PFSK-1 (cell line): ENCODE data around the gene NPTX2.

Experiments
- POLR2AphosphoS5 ChIP-seq: IDR thresholded peaks from 2 replicates; pipeline ENCODE4 v1.6.1; 2012; ENCODE audit warnings: low read depth, mild to moderate bottlenecking, control low read depth, low read length, moderate library complexity
- REST ChIP-seq, 2 experiments: IDR thresholded peaks; 2 replicates each; pipeline versions ENCODE4 v1.6.1 to v1.8.0; 2011 to 2012; ENCODE audit warnings: low read depth in 2 of 2, low read length in 2 of 2, control low read depth in 1 of 2, inconsistent platforms in 1 of 2, mild to moderate bottlenecking in 1 of 2, moderate library complexity in 1 of 2; ENCODE audit not compliant: insufficient read depth in 1 of 2
- SIN3A ChIP-seq: IDR thresholded peaks from 2 replicates; pipeline ENCODE4 v1.6.1; 2012; ENCODE audit warnings: mild to moderate bottlenecking, low read length, moderate library complexity, borderline replicate concordance; ENCODE audit not compliant: insufficient read depth

GRCh38 chr7:98656899-98657298, 39.8 kb downstream of the NPTX2 start:
- TF ChIP-seq POLR2AphosphoS5 (no peak), REST (IDR thresholded peaks at IDR 0.05; ENCODE audit: insufficient read depth in 1 of 2, low read depth in 2 of 2, low read length in 2 of 2) (no peak), SIN3A (no peak)
